Measurements from ENCODE around the gene MBNL2.

The MBNL2 gene

DNA sequence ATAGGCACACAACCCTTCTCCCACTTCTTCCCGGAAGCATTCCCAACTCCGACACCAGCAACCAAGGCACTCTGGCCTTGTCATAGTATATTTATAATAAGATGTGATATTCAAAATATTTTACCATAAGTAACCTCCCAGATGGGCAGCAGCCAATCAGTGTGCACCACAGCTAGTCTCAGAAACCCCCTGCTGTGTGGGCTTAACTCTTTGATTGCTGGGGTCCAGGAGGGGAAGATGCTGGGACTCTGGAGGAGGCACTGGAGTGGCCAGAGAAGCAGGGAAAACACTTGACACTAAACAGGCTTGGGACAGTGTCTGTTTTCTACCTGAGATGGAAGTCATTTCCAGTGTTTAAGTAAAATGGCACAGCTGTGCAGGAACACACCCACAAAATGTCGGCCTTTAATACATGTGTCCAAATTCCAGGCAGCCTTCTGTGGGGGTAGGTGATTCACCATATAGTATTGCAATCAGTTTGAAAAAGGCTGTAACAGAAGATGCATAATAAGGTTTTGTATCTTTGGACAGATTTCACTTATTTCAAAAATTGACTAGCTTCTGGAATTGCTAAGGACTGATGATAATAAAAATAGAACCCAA lies 100.7 kb downstream of the MBNL2 start:
- TF ChIP-seq, protein P1, sequence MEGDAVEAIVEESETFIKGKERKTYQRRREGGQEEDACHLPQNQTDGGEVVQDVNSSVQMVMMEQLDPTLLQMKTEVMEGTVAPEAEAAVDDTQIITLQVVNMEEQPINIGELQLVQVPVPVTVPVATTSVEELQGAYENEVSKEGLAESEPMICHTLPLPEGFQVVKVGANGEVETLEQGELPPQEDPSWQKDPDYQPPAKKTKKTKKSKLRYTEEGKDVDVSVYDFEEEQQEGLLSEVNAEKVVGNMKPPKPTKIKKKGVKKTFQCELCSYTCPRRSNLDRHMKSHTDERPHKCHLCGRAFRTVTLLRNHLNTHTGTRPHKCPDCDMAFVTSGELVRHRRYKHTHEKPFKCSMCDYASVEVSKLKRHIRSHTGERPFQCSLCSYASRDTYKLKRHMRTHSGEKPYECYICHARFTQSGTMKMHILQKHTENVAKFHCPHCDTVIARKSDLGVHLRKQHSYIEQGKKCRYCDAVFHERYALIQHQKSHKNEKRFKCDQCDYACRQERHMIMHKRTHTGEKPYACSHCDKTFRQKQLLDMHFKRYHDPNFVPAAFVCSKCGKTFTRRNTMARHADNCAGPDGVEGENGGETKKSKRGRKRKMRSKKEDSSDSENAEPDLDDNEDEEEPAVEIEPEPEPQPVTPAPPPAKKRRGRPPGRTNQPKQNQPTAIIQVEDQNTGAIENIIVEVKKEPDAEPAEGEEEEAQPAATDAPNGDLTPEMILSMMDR (conservative IDR thresholded peaks at IDR 0.05; ENCODE audit: control insufficient read depth, insufficient read depth, low read depth, low read length) = no peak
- DNase-seq (ENCODE audit: low read depth) = peak; percentile 59
- H3K4me3 ChIP-seq (ENCODE audit: control insufficient read depth, low read depth, low read length) = no peak overlapping the region

DNA sequence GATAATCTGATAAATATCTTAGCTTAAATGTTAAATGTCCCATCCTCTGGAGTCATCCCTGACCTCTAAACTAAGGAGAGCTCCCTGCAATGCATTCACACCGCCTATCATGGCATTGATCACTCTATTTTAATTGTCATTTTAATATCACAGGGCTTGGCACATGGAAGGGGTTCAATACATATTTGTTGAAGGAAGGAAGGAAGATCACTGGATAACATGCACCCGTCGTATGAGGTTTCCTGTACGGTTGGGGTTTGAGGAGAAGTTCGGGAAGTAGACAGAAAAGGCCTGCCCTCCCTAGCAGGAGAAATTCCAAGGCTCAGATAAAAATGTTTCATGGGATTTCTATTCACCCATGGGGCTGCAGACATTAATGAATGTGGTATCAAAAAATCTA lies 102.0 kb downstream of the MBNL2 start:
- no peak for DNase-seq (ENCODE audit: low read depth)
- TF ChIP-seq, protein P1 (conservative IDR thresholded peaks at IDR 0.05; ENCODE audit: control insufficient read depth, insufficient read depth, low read depth, low read length) = no peak

DNA sequence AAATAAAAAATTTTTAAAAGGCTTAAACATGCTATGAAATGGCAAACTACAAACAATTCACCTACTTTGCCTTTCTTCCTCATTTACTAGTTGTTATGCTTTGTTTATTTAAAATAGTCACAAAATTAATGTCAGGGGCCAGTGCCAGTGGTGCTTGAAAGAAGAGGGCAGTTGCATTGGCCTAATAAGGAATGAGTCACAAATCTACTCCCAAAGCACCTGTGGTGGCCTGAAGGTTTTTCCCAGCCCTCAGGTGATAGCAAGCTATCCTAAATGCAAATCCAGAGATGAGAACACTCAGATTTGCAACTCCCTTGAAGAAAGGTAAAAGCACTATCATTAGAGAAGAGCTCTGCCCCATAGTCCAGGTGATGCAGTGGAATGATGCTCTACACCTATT lies 103.6 kb downstream of the MBNL2 start:
- H3K4me3 ChIP-seq (ENCODE audit: control insufficient read depth, low read depth, low read length) = no peak overlapping the region
- TF ChIP-seq, protein P1 (conservative IDR thresholded peaks at IDR 0.05; ENCODE audit: control insufficient read depth, insufficient read depth, low read depth, low read length) = no peak
- DNase-seq (ENCODE audit: low read depth) = no peak

More for the DNA sequence above, 102.0 kb downstream of the MBNL2 start:
- H3K4me3 ChIP-seq (ENCODE audit: control insufficient read depth, low read depth, low read length) = no peak overlapping the region

DNA sequence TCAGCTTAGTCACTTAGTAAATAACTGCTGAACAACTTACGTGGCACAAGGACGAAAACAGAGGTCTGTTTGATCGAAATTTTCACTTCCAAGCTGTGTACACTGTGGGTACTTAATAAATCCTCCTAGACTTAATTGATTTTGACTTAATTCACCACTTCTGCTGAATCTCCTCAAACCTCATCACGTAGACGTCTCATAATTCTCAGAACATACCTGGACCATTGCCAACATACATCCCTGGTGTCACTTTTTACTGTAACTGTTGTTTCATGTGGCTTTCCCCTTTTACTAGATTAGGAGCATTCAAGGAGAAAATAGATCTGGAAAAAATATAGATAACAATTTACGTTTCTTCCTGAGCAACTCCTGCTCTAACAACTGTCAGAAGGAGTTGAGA lies 105.0 kb downstream of the MBNL2 start:
- DNase-seq (ENCODE audit: low read depth) = no peak
- TF ChIP-seq, protein P1 (conservative IDR thresholded peaks at IDR 0.05; ENCODE audit: control insufficient read depth, insufficient read depth, low read depth, low read length) = no peak
- no peak overlapping the region for H3K4me3 ChIP-seq (ENCODE audit: control insufficient read depth, low read depth, low read length)

DNA sequence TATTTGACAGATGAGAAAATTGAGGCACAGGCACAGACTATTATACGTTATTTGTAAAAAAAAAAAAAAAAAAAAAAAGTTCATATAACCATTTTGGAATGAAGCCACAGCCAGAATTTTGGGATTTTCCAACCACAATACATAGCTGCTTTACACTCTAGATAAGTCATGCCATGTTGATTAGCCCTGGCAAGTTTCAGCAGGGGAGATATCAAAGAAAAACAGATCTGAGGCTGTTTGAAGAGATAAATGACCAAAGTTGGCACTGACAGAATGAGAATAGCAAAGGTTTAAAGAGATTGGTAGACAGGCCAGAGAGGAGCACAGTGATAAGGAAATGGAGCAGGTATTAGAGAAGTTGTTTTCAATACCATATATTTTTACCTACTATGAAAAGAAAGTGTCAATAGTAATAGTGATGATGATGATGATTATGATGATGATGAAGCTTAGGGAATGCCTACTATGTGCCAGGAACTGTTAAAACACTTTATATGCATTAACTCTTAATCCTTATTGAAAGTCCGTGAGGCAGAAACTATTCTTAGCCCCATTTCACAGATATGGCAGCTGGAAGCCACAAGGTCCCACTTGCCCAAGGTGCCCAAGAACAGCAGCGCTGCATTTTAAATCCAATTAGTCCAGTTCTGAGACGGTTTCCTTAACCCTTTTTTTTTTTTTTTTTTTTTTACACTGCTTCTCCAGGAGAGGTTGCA lies 105.5 kb downstream of the MBNL2 start:
- no peak for DNase-seq (ENCODE audit: low read depth)
- no peak overlapping the region for H3K4me3 ChIP-seq (ENCODE audit: control insufficient read depth, low read depth, low read length)
- TF ChIP-seq, protein P1 (conservative IDR thresholded peaks at IDR 0.05; ENCODE audit: control insufficient read depth, insufficient read depth, low read depth, low read length) = no peak

DNA sequence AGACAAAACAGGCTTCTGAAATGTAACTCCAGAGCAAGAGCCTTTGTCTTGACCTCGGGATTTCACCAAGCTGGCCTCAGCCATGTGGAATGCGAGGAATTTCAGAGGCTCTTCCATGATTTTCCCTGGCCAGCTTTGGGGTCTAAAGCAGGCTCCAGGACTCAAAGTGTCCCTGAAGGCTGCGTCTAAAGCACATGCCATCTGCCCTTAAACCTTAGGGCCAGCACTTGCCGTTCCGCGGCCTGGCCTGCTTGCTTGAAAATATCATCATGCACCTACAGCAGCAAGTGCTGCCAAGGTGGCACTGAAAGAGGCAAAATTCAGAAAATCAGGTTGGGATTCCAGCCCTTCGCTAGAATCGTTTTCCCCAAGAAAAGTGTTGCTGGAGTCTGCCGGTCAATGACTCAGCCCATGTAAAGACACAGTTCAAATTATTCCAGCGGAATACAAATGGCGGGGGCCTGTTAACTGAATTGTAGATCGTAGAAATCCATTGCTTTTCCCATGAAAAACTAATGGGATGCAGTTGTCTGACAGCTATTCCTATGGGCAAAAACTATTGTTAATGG lies 106.2 kb downstream of the MBNL2 start:
- DNase-seq (ENCODE audit: low read depth) = peak; percentile 56

More for the DNA sequence above, 106.2 kb downstream of the MBNL2 start:
- no peak overlapping the region for H3K4me3 ChIP-seq (ENCODE audit: control insufficient read depth, low read depth, low read length)
- TF ChIP-seq, protein P1 (conservative IDR thresholded peaks at IDR 0.05; ENCODE audit: control insufficient read depth, insufficient read depth, low read depth, low read length) = no peak
